GM12865 (cell line): ENCODE results near the gene EFTUD2.
"Not testable (repeated sequence)": the region's sequence is repeated elsewhere in the genome, so short reads cannot be mapped to it uniquely, and the experiment has no call there.

ENCODE experiments used
- DNase-seq: peaks from one replicate; pipeline ENCODE4 v3.0.0; 2010; ENCODE audit warnings: low read depth
- H3K4me3 ChIP-seq: 2 replicates; pipeline ENCODE4 v1.5.1; 2011; ENCODE audit warnings: mild to moderate bottlenecking, low read depth, low read length, control low read depth
- TF ChIP-seq, protein P1 (sequence below): IDR thresholded peaks from 2 replicates; pipeline ENCODE4 v1.5.1; 2011; ENCODE audit warnings: low read length, control low read depth, low read depth, inconsistent platforms; ENCODE audit not compliant: insufficient read depth; ENCODE audit errors: missing control alignments

The EFTUD2 gene

GRCh38 chr17:44826123-44826790 is 73.0 kb downstream of the EFTUD2 start:
- TF ChIP-seq, protein P1, sequence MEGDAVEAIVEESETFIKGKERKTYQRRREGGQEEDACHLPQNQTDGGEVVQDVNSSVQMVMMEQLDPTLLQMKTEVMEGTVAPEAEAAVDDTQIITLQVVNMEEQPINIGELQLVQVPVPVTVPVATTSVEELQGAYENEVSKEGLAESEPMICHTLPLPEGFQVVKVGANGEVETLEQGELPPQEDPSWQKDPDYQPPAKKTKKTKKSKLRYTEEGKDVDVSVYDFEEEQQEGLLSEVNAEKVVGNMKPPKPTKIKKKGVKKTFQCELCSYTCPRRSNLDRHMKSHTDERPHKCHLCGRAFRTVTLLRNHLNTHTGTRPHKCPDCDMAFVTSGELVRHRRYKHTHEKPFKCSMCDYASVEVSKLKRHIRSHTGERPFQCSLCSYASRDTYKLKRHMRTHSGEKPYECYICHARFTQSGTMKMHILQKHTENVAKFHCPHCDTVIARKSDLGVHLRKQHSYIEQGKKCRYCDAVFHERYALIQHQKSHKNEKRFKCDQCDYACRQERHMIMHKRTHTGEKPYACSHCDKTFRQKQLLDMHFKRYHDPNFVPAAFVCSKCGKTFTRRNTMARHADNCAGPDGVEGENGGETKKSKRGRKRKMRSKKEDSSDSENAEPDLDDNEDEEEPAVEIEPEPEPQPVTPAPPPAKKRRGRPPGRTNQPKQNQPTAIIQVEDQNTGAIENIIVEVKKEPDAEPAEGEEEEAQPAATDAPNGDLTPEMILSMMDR: no peak
- H3K4me3 ChIP-seq: no peak overlapping the region
- DNase-seq: no peak

GRCh38 chr17:44825236-44825635 is 74.0 kb downstream of the EFTUD2 start:
- H3K4me3 ChIP-seq, DNase-seq: not testable (repeated sequence)

DNA sequence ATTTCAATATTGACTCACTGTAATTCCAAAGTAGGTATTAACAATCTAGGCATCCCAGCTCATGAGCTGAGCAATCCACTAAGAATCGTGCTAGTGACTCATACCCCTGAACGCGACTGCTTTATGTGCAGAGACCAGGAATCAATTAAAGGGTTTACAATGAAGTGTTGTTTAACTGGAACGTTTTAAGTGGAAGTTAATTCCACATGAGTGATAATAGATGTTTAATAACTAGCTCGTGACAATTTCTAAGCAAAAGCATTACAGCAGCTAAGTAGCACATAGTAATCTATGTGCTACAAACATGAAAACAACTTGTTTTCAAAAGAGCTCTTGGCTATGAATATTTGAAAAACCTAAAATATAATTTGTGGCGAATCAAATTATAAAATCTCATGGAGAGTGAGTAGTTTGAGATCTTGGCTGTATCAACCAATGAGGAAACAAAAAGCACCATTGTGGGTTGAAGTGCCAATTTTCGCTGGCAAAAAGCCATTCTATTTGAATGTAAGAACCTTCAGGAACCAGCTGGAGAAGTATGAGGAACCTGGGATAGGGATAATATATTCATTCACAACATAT is 78.5 kb downstream of the EFTUD2 start:
- no peak overlapping the region for H3K4me3 ChIP-seq
- TF ChIP-seq, protein P1: no peak
- DNase-seq: no peak

DNA sequence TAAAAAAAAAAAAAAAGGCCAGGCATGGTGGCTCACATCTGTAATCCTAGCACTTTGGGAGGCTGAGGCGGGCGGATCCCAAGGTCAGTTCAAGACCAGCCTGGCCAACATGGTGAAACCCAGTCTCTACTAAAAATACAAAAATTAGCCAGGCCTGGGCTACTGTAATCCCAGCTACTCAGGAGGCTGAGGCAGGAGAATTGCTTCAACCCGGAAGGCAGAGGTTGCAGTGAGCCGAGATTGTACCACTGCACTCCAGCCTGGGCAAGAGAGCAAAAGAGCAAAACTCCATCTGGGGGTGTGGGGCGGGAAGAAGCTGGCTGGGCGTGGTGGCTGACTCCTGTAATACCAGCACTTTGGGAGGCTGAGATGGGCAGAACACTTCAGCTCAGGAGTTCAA is 80.7 kb downstream of the EFTUD2 start:
- not testable (repeated sequence) for DNase-seq, H3K4me3 ChIP-seq

GRCh38 chr17:44812263-44812662 is 87.0 kb downstream of the EFTUD2 start:
- TF ChIP-seq, protein P1: no peak
- no peak overlapping the region for H3K4me3 ChIP-seq
- DNase-seq: no peak

- H3K4me3 ChIP-seq, DNase-seq: not testable (repeated sequence)
Observed at GRCh38 chr17:44808656-44809388, 90.4 kb downstream of the EFTUD2 start.

DNA sequence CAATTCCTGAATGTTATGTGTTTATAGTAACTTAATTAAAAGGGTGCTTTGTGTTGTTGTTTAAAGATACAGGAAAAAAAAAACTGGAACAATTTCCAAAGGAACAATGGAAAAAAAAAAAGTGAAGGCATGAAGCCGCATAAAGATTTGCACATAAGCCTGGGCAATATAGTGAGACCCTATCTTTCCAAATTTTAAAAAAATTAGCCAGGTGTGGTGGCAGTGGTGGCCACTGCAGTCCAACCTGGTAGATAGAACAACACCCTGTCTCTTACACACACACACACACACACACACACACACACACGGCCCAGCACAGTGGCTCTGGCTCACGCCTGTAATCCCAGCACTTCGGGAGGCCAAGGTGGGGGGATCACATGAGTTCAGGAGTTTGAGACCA is 91.1 kb downstream of the EFTUD2 start:
- TF ChIP-seq, protein P1: no peak
- H3K4me3 ChIP-seq: no peak overlapping the region
- DNase-seq: no peak

DNA sequence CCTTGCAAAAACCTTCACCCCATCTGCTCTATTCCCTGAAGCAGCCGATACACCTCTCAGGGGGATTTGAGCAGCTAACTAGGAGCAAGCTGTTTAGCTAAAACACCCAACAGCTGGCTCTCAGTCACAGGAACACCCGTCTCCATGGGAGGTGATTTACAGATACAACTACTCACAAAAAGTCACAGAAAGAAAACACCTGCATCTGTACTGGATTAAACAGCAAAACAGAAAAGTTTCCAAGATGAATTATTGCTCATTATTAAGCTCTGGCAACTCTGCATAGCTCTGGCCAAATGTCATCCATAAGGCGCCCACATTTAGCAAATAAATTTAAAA is 91.5 kb downstream of the EFTUD2 start:
- peak; percentile 11 for DNase-seq
- TF ChIP-seq, protein P1: no peak
- H3K4me3 ChIP-seq: no peak overlapping the region
